Vagina (tissue), 2 donors: ENCODE measurements around the gene VDR.

Experiments used
- CTCF ChIP-seq, 3 experiments: fragments of 450-650 bp in 2 of 3; fragments of 200-600 bp in 1 of 3; sonication (generic) in 1 of 3; IDR thresholded peaks; one replicate each; pipeline ENCODE4 v1.5.1; 2017 to 2019; ENCODE audit warnings: antibody characterized with exemption in 3 of 3, mild to moderate bottlenecking in 2 of 3, moderate library complexity in 2 of 3
- POLR2A ChIP-seq, 2 donors: fragments of 450-650 bp; IDR thresholded peaks; one replicate each; pipeline ENCODE4 v1.6.1; 2017; ENCODE audit warnings: antibody characterized with exemption in 2 of 2, mild to moderate bottlenecking in 2 of 2, moderate library complexity in 2 of 2
- POLR2AphosphoS5 ChIP-seq, 2 donors: sonication (generic); formaldehyde crosslinking; IDR thresholded peaks; one replicate each; pipeline ENCODE4 v1.9.0; 2017; ENCODE audit warnings: antibody characterized with exemption in 2 of 2, mild to moderate bottlenecking in 2 of 2, low read depth in 1 of 2; ENCODE audit not compliant: insufficient read depth in 1 of 2

GRCh38 chr12:47814539-47815170 is 90.1 kb downstream of the VDR start:
- TF ChIP-seq POLR2AphosphoS5 (IDR thresholded peaks at IDR 0.05; ENCODE audit: insufficient read depth in 1 of 2, low read depth in 1 of 2) (no peak), CTCF (IDR thresholded peaks at IDR 0.05) (no peak), POLR2A (IDR thresholded peaks at IDR 0.05) (no peak)
